Measurements from ENCODE around the gene DOC2B. TPM values are rescaled to one million over a fixed set of nuclear protein-coding genes. Genes with fewer than 3 reads are reported as not detected.
"Not testable (repeated sequence)": the region's sequence is repeated elsewhere in the genome, so short reads cannot be mapped to it uniquely, and the experiment has no call there.

The DOC2B gene
- 35.1 TPM for total RNA-seq

DNA sequence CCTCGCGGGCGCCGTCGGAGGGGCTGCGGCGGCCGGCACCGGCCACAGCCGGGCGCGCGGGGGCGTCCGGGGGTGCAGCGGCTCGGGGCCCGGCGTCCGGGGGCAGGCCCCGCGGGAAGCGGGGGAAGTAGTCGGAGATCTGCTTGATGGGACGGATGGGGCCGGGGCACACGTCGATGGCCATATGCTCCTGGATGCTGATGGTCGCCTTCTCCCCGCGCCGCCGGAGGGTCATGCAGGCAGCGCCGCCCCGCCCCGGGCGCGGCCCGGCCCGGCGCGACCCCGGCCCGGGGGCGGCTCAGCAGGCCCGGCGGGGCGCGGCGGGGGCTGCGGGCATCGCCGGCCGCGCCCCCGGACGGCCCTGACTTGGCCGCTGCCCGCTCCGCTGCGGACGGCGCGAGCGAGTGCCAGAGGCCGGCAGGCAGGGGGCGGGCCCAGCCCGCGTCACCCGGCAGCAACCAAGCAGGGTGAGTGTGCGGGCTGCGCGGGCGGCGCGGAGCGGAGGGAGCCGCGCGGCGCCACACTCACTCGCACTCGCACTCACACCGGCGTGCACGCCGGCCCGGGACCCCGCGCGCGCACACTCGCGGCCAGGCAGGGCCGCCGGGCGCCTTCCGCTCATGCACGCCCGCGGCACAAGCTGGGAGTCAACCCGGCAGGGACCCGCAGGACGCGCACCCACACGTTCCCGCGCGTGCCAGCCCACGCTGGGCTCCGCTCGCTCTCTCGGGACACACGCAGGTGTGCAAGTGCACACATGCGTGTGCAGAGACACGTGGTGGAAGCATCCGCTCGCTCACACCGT is at the start of gene DOC2B:
TSS of gene DOC2B (minus strand) at position 406 of the 805 bp plus-strand sequence. CDS start at position 235, 171 bp downstream.
- no peak for FAIRE-seq
- peak; percentile 80 to 91 for DNase-seq (ENCODE audit: low spot score in 2 of 2)

DNA sequence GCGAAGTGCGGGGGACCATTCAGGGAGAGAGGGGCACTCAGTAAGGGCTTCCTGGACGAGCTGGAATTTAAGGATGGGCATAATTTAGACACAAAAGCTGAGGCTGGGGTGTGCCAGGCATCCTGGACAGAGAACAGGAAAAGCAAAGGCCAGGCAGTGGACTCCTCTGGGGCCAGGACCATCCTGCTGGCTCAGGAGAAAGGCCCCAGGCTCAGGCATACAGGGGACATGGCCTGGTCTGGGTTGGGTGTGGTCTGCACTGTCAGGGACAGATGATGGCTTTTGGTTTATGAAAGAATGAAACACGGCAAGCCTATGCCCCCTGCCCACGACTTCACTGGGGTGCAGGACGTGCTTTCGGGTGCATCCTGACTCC is 48.9 kb upstream of the DOC2B start:
- DNase-seq (ENCODE audit: low spot score in 2 of 2) (no peak), FAIRE-seq (no peak)

DNA sequence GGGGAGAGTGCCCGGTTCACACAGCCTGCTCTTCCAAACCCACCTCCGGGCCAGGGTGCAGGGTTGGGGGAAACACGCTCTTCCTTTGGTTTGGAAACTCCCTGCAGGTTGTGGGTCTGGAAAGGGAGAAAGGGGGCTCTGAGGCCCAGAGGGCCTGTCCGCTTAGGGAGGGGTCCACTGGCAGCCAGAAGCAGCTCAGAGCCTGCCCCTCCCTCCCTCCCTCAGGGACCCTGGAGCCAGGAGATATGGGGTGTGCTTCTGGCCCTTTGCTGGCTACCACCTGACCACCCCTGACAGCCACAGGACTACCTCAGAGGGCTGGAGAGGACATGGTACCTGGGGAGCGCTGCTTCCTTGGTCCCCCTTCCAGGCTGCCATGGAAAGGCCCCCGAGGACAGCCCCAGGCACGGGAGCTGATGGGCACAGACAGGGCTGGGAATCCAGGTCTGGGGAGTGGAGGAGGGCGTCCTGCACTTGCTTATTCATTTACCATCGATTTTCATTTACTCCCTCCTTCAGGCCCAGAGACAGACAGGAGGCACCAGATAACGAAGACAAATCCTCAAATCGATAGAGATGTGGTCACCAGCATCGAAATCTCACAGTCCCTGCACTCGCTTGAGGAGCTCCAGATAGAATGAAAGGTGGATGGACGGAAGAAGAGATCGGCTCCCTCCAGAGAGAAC is 48.4 kb upstream of the DOC2B start:
- FAIRE-seq = no peak

GRCh38 chr17:228951-229708 is 47.7 kb upstream of the DOC2B start:
- FAIRE-seq = no peak
- no peak for DNase-seq (ENCODE audit: low spot score in 2 of 2)

More for the DNA sequence above, 48.4 kb upstream of the DOC2B start:
- no peak for DNase-seq (ENCODE audit: low spot score in 2 of 2)

DNA sequence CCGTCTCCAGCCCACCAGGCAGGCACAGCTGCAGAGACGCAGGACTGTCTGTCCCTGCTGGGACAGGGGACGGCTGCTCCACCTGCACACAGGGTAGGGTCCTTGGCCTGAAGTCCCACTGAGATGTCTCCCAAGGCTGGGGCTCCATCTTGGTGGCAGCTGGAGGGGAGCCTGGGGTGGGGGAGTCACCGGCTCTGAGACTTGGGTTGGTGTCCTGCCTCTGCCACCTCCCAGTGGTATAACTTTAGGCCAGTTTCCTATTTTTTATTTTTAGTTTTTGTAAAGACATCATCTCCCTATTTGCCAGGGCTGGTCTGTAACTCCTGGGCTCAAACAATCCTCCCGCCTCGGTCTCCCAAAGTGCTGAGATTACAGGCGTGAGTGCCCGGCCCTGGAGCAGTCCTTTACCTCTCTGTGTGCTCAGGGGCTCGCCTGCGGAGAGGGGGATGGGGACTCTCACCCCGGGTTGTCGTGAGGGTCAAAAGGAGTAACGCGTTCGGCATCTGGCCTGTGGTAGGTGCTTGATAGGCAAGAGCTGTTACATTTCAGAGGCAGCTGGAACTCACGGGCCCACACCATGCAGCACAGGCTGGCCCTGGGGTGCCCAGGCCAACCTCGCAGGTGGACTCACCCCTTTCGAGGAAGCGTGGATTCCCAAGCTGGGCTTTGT is 46.6 kb upstream of the DOC2B start:
- DNase-seq (ENCODE audit: low spot score in 2 of 2) = no peak
- FAIRE-seq = no peak

DNA sequence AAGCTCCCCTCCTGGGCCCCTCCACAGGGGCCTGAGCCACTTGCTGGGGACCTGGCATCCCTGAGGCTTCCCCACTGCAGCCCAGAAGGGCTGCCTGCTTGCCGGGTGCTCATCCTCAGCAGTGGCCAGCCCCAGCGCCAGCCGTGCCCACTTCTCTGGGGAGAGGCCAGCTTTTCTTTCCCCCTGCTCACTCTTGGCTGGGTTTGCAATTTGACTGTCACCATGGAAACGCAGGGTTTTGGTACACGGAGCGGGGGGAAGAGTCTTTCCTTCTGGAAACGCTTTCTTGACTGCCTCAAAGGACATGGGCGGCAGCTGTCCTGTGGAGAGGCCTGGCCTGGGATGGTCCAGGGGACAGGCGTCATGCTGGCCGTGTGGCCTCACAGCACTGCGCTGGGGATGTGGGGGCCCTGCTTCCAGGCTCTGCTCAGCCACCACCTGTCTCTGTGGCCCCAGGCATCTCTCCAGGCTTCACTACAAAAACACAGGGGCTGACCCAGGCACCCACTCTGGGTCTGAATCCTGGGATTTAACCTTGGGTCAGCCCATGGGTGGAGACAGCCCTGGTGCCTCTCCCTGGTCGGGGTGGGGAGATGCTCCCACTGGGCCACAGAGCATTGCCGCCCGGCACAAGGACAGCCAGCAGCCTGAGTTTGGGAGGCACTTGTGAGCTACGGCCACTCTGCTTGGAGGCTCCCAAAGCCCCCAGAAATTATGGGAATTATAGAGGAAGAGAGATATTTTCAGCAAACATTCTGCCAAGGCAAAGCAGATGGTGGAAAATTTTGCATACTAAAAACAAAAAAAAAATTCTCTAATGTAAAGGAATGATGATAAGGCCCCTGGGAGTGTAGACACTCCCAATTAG is 45.9 kb upstream of the DOC2B start:
- DNase-seq (ENCODE audit: low spot score in 2 of 2) = peak in 1 of 2 donors; percentile 39
- FAIRE-seq = no peak

- DNase-seq (ENCODE audit: low spot score in 2 of 2) (no peak), FAIRE-seq (no peak)
Measured at GRCh38 chr17:226108-227077, 44.9 kb upstream of the DOC2B start.

GRCh38 chr17:225551-225950 is 44.1 kb upstream of the DOC2B start:
- DNase-seq (ENCODE audit: low spot score in 2 of 2) = no peak
- FAIRE-seq = no peak

DNA sequence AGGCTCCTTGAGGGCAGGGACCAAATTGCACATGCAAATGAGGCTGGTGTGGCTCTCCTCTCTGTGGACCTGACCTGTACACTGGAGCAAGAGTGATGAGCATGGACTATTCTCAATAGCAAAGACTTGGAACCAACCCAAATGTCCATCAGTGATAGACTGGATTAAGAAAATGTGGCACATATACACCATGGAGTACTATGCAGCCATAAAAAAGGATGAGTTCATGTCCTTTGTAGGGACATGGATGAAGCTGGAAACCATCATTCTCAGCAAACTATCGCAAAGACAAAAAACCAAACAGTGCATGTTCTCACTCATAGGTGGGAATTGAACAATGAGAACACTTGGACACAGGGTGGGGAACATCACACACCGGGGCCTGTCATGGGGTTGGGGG is 43.1 kb upstream of the DOC2B start:
- FAIRE-seq; DNase-seq (ENCODE audit: low spot score in 2 of 2): not testable (repeated sequence)

GRCh38 chr17:223723-224471 is 42.4 kb upstream of the DOC2B start:
- FAIRE-seq = no peak
- DNase-seq (ENCODE audit: low spot score in 2 of 2) = no peak

DNA sequence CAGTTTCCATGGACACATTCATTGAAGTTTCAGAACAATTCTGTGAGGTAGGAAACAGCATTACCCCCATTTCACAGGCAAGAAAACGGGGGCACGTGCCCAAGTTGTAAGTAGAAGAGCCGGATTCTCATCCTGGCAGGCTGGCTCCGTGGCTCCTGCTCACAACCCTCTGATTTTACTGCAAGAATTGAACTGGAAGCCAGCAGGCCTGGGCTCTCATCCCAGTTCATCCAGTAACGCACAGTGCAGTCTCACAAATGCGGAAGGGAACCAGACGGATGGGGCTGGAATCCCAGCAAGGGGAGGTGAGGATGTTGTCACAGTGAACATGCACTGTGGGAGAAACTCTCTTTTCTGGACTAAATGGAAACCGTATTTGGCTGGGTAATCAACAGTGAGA is 40.7 kb upstream of the DOC2B start:
- no peak for FAIRE-seq
- no peak for DNase-seq (ENCODE audit: low spot score in 2 of 2)

DNA sequence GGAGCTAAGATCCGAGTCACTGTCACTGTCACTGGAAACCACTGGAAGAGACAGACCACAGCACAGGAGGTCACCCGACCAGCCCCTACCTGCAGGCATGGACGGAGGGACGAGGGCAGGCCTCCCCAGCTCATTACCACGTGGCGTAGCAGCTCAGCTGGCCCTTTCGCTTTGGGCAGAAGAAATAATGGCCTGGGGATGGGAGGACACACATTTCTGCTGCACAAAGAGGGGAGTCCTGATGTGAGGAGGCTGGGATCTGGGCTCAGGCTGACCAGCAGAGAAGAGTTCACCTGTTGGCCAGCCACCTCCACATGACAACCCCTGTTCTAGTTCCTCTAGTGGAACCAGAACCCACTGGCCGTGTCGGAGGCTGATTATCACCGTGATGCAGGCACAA is 38.2 kb upstream of the DOC2B start:
- FAIRE-seq (no peak), DNase-seq (ENCODE audit: low spot score in 2 of 2) (no peak)

- DNase-seq (ENCODE audit: low spot score in 2 of 2) (no peak), FAIRE-seq (no peak)
Measured at GRCh38 chr17:218432-219110, 37.1 kb upstream of the DOC2B start.

GRCh38 chr17:216625-217024 is 35.2 kb upstream of the DOC2B start:
- DNase-seq (ENCODE audit: low spot score in 2 of 2) (no peak), FAIRE-seq (no peak)

DNA sequence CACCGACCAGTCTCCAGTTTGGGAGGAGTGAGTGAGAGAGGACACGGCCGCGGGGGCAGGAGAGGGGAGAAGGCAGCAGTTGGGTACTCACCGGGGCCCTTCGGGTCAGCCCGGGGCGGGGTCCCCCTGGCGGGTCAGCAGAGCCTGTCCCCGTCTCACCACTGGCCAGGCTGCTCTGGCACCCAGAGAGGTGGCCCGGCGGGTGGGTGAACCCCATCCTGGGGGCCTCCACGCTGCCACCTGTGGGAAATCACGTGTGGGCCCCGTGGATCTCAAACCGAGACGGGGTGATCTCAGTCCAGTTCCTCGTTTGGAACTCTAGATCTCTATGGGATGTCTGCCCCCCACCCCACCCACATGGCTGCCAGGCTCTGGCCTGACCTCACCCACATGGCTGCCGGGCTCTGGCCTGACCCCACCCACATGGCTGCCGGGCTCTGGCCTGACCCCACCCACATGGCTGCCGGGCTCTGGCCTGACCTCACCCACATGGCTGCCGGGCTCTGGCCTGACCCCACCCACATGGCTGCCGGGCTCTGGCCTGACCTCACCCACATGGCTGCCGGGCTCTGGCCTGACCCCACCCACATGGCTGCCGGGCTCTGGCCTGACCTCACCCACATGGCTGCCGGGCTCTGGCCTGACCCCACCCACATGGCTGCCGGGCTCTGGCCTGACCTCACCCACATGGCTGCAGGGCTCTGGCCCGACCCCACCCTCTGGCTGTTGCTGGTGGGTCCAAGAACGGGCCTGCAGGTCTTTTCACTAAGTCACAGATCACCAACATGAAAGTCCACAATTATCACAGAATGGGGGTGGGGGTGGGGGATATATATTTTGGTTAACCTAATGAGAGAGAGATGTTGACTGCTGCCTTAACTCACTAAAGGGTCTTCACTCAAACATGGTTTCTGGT is 34.4 kb upstream of the DOC2B start:
- FAIRE-seq; DNase-seq (ENCODE audit: low spot score in 2 of 2): not testable (repeated sequence)

- FAIRE-seq = no peak
- DNase-seq (ENCODE audit: low spot score in 2 of 2) = no peak
Measured at GRCh38 chr17:214881-215331, 33.5 kb upstream of the DOC2B start.
